ENCODE data around the gene AP1S3.
"Not testable (repeated sequence)": the region's sequence is repeated elsewhere in the genome, so short reads cannot be mapped to it uniquely, and the experiment has no call there.

AP1S3 gene

GRCh38 chr2:223854741-223855140 lies 17.4 kb upstream of the AP1S3 start:
- in situ Hi-C loops (cut with MboI; ENCODE audit: low sequenced_read_pairs): no loop called here

GRCh38 chr2:223853425-223853837 lies 16.0 kb upstream of the AP1S3 start:
- in situ Hi-C loops (cut with MboI; ENCODE audit: low sequenced_read_pairs): no loop called here

DNA sequence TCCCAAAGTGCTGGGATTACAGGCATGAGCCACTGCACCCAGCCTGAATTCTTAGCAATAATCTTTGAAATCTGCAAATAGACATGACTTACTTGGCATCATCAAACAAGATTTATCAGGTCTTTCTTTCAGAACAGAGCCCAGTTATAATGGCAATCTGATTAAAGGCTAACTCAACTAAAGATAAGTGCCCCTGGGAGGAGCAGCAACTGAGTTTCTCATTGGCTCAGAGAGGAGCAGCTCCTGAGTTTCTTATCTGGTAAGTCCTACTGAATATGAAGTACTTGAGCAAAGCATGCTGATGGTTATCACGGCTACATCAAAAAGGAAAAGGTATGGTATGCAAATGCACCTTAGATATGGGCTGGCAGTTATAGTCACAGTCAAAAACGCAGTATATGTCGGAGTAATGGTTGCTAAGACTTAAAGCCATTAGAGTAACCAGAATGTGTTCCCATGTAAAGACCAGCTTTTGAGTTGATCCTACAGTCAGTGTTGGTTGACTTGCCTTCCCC lies 15.0 kb upstream of the AP1S3 start:
- in situ Hi-C loops (cut with MboI; ENCODE audit: low sequenced_read_pairs): no loop called here

DNA sequence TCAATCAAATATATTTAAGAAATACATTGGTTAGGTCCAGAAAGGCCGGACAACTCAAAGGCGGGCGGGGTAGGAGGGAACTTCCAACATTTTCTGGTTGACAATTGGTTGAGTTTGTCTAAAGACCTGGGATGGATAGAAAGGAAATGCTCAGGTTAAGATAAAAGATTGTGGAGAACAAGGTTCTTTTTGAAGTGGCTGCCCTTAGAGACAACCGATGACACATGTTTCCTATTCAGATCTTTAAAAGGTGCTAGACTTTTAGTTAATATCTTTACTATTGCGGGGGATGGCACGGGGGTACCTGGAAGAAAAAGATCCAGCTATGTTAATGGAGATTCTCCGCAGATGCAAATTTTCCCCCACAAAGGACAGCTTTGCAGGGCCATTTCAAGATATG lies 10.0 kb upstream of the AP1S3 start:
- in situ Hi-C loops (cut with MboI; ENCODE audit: low sequenced_read_pairs): no loop called here

DNA sequence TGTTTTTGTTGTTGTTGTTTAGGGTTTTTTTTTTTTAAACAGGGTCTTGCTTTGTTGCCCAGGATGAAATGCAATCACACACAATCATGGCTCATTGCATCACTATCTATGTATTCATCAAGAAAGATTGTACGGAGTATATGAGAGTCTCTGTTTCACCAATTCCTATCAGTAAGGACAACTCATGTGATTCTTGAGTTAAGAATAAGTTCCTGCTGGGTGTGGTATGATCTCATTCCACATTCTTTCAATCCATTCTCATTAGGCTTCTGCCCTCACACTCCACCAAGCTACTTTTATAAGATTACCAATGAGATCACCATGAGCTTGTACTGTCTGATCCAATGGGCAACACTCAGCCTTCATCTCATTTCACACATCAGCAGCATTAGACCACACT lies 9.1 kb upstream of the AP1S3 start:
- in situ Hi-C loops (cut with MboI; ENCODE audit: low sequenced_read_pairs): no loop called here

- in situ Hi-C loops (cut with MboI; ENCODE audit: low sequenced_read_pairs): no loop called here
These were observed 4.2 kb upstream of the AP1S3 start for GRCh38 chr2:223841436-223842190.

DNA sequence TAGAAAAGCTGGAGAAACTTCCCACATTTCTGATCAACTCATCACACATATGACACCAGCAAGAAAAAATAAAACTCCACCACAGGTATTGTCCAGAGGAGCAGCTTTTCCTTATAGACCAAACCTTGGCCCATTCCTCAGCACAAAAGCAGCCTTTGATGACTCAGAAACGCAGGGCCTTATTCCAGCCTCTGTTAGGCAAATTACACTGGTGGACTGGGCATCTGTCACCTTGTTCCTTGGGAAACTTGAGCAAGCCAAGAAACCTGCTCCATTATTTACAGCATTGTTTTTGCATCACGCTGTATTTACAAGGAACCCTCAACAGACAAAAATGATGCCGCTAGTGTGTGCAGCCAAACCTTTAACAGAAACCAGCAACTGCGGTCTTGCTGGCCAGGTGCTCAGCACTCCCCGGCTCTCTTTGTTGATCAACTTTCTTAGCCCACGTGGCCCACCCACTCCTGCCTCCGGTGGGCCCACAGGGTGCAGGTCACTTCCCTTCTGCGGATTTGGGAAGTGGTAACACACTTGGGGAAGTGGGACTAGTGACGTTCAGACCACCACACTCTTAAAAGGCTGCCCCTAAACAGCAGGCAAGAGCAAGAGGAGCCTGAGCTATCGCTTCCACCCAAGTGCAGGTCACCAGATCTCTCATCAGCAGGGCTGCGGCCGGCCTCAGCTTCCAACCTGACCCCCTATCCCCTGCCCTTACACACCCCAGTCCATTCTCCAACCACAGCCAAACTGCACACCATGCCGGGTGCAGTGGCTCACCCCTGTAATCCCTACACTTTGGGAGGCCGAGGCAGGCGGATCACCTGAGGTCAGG lies 1.5 kb downstream of the AP1S3 start:
- in situ Hi-C loops (cut with MboI; ENCODE audit: low sequenced_read_pairs): no loop called here

- in situ Hi-C loops (cut with MboI; ENCODE audit: low sequenced_read_pairs): no loop called here
These were observed 3.0 kb downstream of the AP1S3 start for GRCh38 chr2:223834431-223834830.

DNA sequence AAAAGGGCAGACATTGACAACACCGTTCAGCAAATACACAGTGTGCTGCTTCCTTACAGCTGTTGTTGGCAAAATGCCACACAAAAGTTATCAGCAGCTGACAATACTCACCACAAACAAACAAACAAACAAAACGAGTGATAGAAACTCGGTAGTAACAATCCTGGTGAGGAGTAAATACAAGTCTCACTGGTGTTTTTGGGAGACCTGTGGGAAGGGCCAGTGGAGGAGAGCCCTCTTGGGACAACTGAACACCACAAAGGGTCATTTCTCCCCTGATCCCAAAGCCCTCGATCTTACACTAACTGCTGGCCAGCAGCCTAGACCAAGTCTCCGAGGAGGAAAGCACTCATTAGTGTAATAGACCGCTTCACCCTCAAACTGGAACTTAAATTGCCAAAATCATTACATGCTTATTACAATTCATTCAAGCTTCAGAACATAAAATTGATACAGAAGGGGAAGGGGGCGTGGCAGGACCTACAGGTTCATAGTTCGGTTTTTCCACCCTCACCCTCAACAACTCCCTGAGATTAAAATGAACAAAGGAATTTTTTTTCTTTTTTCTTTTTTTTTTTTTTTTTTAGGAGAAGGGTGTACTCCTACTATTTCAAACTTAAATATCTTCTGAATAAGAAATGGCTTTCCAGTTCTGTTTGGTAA lies 5.0 kb downstream of the AP1S3 start:
- in situ Hi-C loops (cut with MboI; ENCODE audit: low sequenced_read_pairs): no loop called here

DNA sequence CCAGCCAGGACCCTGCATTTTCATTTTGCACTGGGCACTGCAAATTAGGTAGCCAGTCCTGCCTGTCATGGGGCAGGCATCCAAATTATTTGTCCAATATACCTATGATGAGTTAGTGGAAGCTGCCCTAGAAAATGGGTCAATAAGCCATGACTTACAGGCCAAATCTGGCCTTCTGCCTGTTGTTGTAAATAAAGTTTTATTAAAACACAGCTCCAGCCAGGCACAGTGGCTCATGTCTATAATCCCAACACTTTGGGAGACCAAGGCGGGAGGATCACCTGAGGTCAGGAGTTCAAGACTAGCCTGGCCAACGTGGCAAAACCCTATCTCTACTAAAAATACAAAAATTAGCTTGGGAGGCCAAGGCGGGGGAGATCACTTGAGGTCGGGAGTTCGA lies 8.3 kb downstream of the AP1S3 start:
- in situ Hi-C loops (cut with MboI; ENCODE audit: low sequenced_read_pairs): no loop called here

DNA sequence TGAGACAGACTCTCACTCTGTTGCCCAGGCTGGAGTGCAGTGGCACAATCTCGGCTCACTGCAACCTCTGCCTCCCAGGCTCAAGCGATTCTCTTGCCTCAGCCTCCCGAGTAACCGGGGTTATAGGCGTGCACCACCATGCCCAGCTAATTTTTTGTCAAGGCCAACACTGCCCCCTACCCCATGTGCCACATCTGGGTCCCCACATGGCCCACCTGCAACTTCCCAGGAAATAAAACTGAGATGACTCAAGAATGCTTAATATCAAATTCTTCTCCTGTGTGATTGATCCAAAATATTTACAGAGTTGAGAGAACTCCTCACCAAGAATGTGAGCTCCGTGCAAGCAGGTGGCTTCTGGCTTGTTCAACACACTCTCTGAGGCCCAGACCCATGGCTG lies 9.1 kb downstream of the AP1S3 start:
- in situ Hi-C loops (cut with MboI; ENCODE audit: low sequenced_read_pairs): no loop called here

- in situ Hi-C loops (cut with MboI; ENCODE audit: low sequenced_read_pairs): no loop called here
These were observed 10.4 kb downstream of the AP1S3 start for GRCh38 chr2:223826995-223827394.

- in situ Hi-C loops (cut with MboI; ENCODE audit: low sequenced_read_pairs): no loop called here
These were observed 13.1 kb downstream of the AP1S3 start for GRCh38 chr2:223824301-223824700.

GRCh38 chr2:223822818-223823217 lies 14.6 kb downstream of the AP1S3 start:
- in situ Hi-C loops (cut with MboI; ENCODE audit: low sequenced_read_pairs): no loop called here

GRCh38 chr2:223820549-223820948 lies 16.8 kb downstream of the AP1S3 start:
- in situ Hi-C loops (cut with MboI; ENCODE audit: low sequenced_read_pairs): no loop called here

- in situ Hi-C loops (cut with MboI; ENCODE audit: low sequenced_read_pairs): no loop called here
These were observed 17.5 kb downstream of the AP1S3 start for GRCh38 chr2:223819891-223820290.

DNA sequence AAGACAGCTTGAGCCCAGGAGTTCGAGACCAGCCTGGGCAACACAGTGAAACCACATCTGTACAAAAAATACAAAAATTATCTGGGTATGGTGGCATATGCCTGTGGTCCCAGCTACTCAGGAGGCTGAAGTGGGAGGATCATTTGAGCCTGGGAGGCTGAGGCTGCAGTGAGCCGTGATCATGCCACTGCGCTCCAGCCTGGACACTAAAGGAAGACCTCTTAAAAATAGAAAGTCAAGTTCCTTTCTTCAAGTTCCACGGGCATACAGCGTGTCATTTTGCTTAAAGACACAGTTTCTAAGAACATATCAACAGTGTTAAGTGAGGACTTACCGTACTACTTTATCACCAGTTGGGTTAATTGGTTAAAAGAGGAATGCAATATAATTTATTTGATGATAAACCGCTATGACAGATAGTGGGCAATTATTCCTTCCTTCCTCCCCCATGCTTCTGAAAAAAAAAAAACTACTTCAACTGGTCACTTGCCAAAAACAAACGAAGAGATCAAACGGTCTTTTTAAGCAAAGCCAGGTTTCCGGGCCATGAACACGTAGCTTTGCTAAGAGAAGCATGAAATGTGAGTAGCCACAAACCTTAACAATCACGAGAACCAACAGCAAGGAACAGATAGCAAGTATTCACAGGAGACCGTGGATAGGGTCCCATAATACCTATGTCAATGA lies 21.4 kb downstream of the AP1S3 start:
- in situ Hi-C loops (cut with MboI; ENCODE audit: low sequenced_read_pairs): no loop called here

GRCh38 chr2:223815186-223815883 lies 22.0 kb downstream of the AP1S3 start:
- in situ Hi-C loops (cut with MboI; ENCODE audit: low sequenced_read_pairs): no loop called here

DNA sequence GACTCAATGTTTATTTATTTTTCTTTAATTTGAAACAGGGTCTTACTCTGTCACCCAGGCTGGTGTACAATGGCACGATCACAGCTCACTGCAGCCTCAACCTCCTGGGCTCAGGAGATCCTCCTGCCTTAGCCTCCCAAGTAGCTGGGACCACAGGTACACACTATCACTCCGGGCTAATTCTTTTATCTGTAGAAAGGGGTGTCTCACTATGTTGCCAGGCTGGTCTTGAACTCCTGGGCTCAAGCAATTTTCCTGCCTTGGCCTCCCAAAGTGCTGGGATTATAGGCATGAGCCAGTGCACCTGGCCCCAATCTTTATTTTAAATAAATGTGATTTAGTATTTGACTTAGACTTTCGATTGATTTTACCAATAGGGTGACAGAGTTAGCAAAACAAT lies 22.6 kb downstream of the AP1S3 start:
- in situ Hi-C loops (cut with MboI; ENCODE audit: low sequenced_read_pairs): not testable (repeated sequence)

DNA sequence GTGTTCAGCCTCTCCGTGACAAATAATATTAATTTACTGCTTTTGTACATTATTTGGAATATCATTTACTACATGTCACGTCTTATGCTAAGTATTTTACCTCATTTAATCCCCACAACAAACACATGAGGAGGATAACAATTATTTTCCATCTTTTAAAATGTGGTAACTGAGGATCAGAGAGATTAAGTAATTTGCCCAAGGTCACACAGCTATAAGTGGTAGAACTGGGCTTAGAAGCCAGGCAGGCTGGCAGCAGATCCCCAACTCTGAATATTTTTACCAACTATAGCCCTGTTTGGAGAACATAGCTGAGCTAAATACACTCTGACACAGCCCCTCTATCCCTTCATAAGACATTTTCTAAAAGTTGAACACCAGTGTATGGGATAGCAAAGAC lies 24.1 kb downstream of the AP1S3 start:
- in situ Hi-C loops (cut with MboI; ENCODE audit: low sequenced_read_pairs): no loop called here

All from HL-60/S4 treated with retinoic acid at 250 ng/mL for 4 days and 3 days (cell line).